CD4-positive, alpha-beta T cell (primary cell): ENCODE results near the gene MTSS2. TPM values are rescaled to one million over a fixed set of nuclear protein-coding genes. Genes with fewer than 3 reads are reported as not detected.
A peak's percentile ranks its signal among the peaks of the same experiment; 100 is the strongest.

ENCODE experiments used
- ATAC-seq: fragments of 200-7000 bp; cut with Tn5 transposase; one replicate; pipeline ENCODE4 v1.10.0; 2022; ENCODE audit warnings: mild to moderate bottlenecking; ENCODE audit not compliant: poor library complexity
- CTCF ChIA-PET: fragments of 350-600 bp; sonication (Branson Sonifier 250); formaldehyde crosslinking; loops from one replicate; lab custom pipeline; 2021; ENCODE audit warnings: antibody characterized with exemption, inconsistent platforms; lab: Charles Lee
- POLR2A ChIA-PET: fragments of 350-600 bp; sonication (Branson Sonifier 250); formaldehyde crosslinking; loops from one replicate; lab custom pipeline; 2021; ENCODE audit warnings: antibody characterized with exemption, inconsistent platforms; lab: Charles Lee
- DNase-seq, 14 experiments: peaks; one replicate each; pipeline ENCODE4 v3.0.0-alpha.2; 2013 to 2020; ENCODE audit warnings: mixed read lengths in 2 of 14
- H3K27ac ChIP-seq, 2 donors: one replicate each; pipeline versions ENCODE4 v1.5.1 to v1.7.0; 2013; ENCODE audit warnings: low read length in 2 of 2, low read depth in 1 of 2, mild to moderate bottlenecking in 1 of 2
- H3K27me3 ChIP-seq, 2 experiments: 1 replicate in 1 of 2; 2 replicates in 1 of 2; pipeline versions ENCODE4 v1.6.1 to v1.7.0; 2013; ENCODE audit warnings: low read length in 2 of 2, control low read depth in 1 of 2, mild to moderate bottlenecking in 1 of 2, moderate library complexity in 1 of 2; ENCODE audit not compliant: insufficient read depth in 2 of 2, control insufficient read depth in 1 of 2
- H3K36me3 ChIP-seq: one replicate; pipeline ENCODE4 v1.6.1; 2013; ENCODE audit warnings: low read length, control low read depth; ENCODE audit not compliant: insufficient read depth
- H3K4me1 ChIP-seq: one replicate; pipeline ENCODE4 v1.6.1; 2013; ENCODE audit warnings: low read length, control low read depth; ENCODE audit not compliant: insufficient read depth
- H3K4me3 ChIP-seq: one replicate; pipeline ENCODE4 v1.5.1; 2013; ENCODE audit warnings: mild to moderate bottlenecking, low read length, moderate library complexity
- H3K9me3 ChIP-seq, 2 experiments: 1 replicate in 1 of 2; 2 replicates in 1 of 2; pipeline versions ENCODE4 v1.6.1 to v1.7.0; 2013; ENCODE audit warnings: low read length in 2 of 2, mild to moderate bottlenecking in 2 of 2, control low read depth in 1 of 2, moderate library complexity in 1 of 2; ENCODE audit not compliant: control insufficient read depth in 1 of 2, insufficient read depth in 1 of 2
- H3K27ac Mint-ChIP-seq: one replicate; pipeline ENCODE4 v1.8.0; 2020; ENCODE audit warnings: mixed read lengths
- H3K27me3 Mint-ChIP-seq: one replicate; pipeline ENCODE4 v1.8.0; 2021; ENCODE audit warnings: mixed read lengths
- H3K36me3 Mint-ChIP-seq: one replicate; pipeline ENCODE4 v1.8.0; 2021; ENCODE audit warnings: low read depth, mixed read lengths
- H3K4me1 Mint-ChIP-seq: one replicate; pipeline ENCODE4 v1.8.0; 2021; ENCODE audit warnings: low read depth, mixed read lengths
- H3K4me3 Mint-ChIP-seq: one replicate; pipeline ENCODE4 v1.8.0; 2020; ENCODE audit warnings: mild to moderate bottlenecking, mixed read lengths
- H3K9me3 Mint-ChIP-seq: one replicate; pipeline ENCODE4 v1.8.0; 2020; ENCODE audit warnings: mixed read lengths
- CTCF ChIP-seq: fragments of 200-600 bp; IDR thresholded peaks from one replicate; pipeline ENCODE4 v1.8.0; 2022; ENCODE audit warnings: antibody characterized with exemption, mild to moderate bottlenecking
- intact Hi-C, 2 experiments: fragments of 100-400 bp; cut with DNase I in 1 of 2; cut with micrococcal nuclease in 1 of 2; formaldehyde crosslinking; loops; one replicate each; pipeline versions ENCODE4 v1.15.1 to v1.9.0; 2023 to 2025; cut with DNase I, micrococcal nuclease
- total RNA-seq, 174 experiments: library from RNA in 2 of 174; stranded (reverse) in 2 of 174; gene quantifications; one replicate each; pipeline ENCODE4 v1.2.3 and lab custom pipeline; 2021 to 2026

The MTSS2 gene
- total RNA-seq, 2 experiments from 2014 or later = 15.4 to 16.4 TPM

- Histone ChIP-seq H3K36me3 (no peaks in the 10 kb centered on the region), H3K4me1 (peaks cover 10% of the 10 kb centered on the region), H3K9me3 (no peaks in the 10 kb centered on the region), H3K27ac (no peak overlapping the region), H3K27me3 (peaks cover 18 to 19% of the 10 kb centered on the region in 2 experiments), H3K4me3 (no peak overlapping the region)
- ChIA-PET CTCF (interaction anchor here (1.4 kb wide), 1 partner anchor 83 kb away, joined by 3 read pairs; no protein-coding TSS in a partner anchor), POLR2A (no interaction called here)
- Mint-ChIP-seq H3K9me3 (no peaks in the 10 kb centered on the region), H3K27ac (no peak overlapping the region), H3K36me3 (no peaks in the 10 kb centered on the region), H3K4me3 (no peak overlapping the region), H3K27me3 (peaks cover 10% of the 10 kb centered on the region), H3K4me1 (no peaks in the 10 kb centered on the region)
- intact Hi-C loops = no loop called here
- ATAC-seq (no peak), DNase-seq (no peak)
- no peak for TF ChIP-seq CTCF
Measured at GRCh38 chr16:70688246-70688742, 2.4 kb upstream of the MTSS2 start.

- TF ChIP-seq CTCF = no peak
- Histone ChIP-seq H3K27ac (no peak overlapping the region), H3K4me3 (no peak overlapping the region), H3K9me3 (no peaks in the 10 kb centered on the region), H3K27me3 (peaks cover 19 to 24% of the 10 kb centered on the region in 2 experiments), H3K4me1 (peaks cover 10% of the 10 kb centered on the region), H3K36me3 (no peaks in the 10 kb centered on the region)
- peaks cover 10% of the 10 kb centered on the region for H3K27me3 Mint-ChIP-seq
- H3K4me3 Mint-ChIP-seq = no peak overlapping the region
- ChIA-PET POLR2A (no interaction called here), CTCF (interaction anchor here (1.4 kb wide), 1 partner anchor 83 kb away, joined by 3 read pairs; no protein-coding TSS in a partner anchor)
- DNase-seq (no peak), ATAC-seq (no peak)
- no peaks in the 10 kb centered on the region for H3K9me3 Mint-ChIP-seq
- H3K4me1 Mint-ChIP-seq = no peaks in the 10 kb centered on the region
- intact Hi-C loops = no loop called here
- H3K27ac Mint-ChIP-seq = peak overlapping the region; percentile 53
- no peaks in the 10 kb centered on the region for H3K36me3 Mint-ChIP-seq
Measured at GRCh38 chr16:70687671-70688245, 1.9 kb upstream of the MTSS2 start.

GRCh38 chr16:70687102-70687511, 1.3 kb upstream of the MTSS2 start:
- POLR2A ChIA-PET = no interaction called here
- Histone ChIP-seq H3K4me1 (peaks cover 10% of the 10 kb centered on the region), H3K27me3 (peaks cover 19 to 29% of the 10 kb centered on the region in 2 experiments), H3K9me3 (no peaks in the 10 kb centered on the region), H3K27ac (no peak overlapping the region), H3K36me3 (no peaks in the 10 kb centered on the region), H3K4me3 (no peak overlapping the region)
- no peaks in the 10 kb centered on the region for H3K9me3 Mint-ChIP-seq
- intact Hi-C loops = no loop called here
- ATAC-seq (no peak), DNase-seq (no peak)
- TF ChIP-seq CTCF = no peak
- no peaks in the 10 kb centered on the region for H3K36me3 Mint-ChIP-seq
- H3K27ac Mint-ChIP-seq = peak overlapping the region; percentile 53
- H3K27me3 Mint-ChIP-seq = peaks cover 10% of the 10 kb centered on the region
- peak overlapping the region; percentile 63 for H3K4me3 Mint-ChIP-seq
- CTCF ChIA-PET = no interaction called here
- H3K4me1 Mint-ChIP-seq = no peaks in the 10 kb centered on the region
